ENCODE data around the gene COMMD1.

The COMMD1 gene

DNA sequence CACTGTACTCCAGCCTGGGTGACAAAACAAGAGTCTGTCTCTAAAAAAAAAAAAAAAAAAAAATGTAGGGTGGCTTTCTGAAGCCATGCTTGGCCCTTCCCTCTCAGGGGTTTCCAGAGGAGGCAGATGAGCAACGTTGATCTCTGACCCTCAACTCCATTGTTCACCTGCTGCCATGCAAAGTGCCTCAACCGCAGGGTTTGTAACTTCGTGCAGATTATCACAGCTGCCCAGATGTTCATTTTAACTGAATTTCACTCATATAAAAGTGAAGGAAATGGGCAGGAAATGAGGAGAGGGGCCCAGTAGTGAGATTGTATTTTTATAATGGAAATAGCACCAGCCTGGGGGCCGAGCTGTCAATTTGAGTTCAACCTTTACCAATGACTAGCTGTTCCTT is 275.5 kb downstream of the COMMD1 start:
- DNase-seq (ENCODE audit: low read depth), result no peak

- no peak for DNase-seq (ENCODE audit: low read depth)
Observed at GRCh38 chr2:62181843-62182242, 276.4 kb downstream of the COMMD1 start.

GRCh38 chr2:62184512-62185230 is 279.2 kb downstream of the COMMD1 start:
- no peak for DNase-seq (ENCODE audit: low read depth)

Data from fibroblast of the conjunctiva (primary cell).